HEK293 (cell line): Measurements from ENCODE around the gene DNAJC11.

ENCODE experiments used
- EGR2 ChIP-seq: fragments of 450-650 bp; formaldehyde crosslinking; IDR thresholded peaks from 2 replicates; pipeline ENCODE4 v1.5.1; 2016; ENCODE audit warnings: low read depth, missing biosample characterization, missing genetic modification characterization
- HOXC10 ChIP-seq: sonication (generic); formaldehyde crosslinking; IDR thresholded peaks from 2 replicates; pipeline ENCODE4 v1.8.1; 2023; ENCODE audit warnings: mild to moderate bottlenecking, missing genetic modification reagents
- KLF8 ChIP-seq: fragments of 450-650 bp; formaldehyde crosslinking; IDR thresholded peaks from 2 replicates; pipeline ENCODE4 v1.5.1; 2016; ENCODE audit warnings: missing biosample characterization, missing genetic modification characterization
- SP2 ChIP-seq: fragments of 450-650 bp; formaldehyde crosslinking; IDR thresholded peaks from 2 replicates; pipeline ENCODE4 v1.5.1; 2016; ENCODE audit warnings: missing biosample characterization, missing genetic modification characterization
- TCF7L2 ChIP-seq: IDR thresholded peaks from 2 replicates; pipeline ENCODE4 v1.6.1; 2011; ENCODE audit warnings: low read depth, mild to moderate bottlenecking, inconsistent platforms, low read length, moderate library complexity, borderline replicate concordance
- YY1 ChIP-seq: fragments of 450-650 bp; formaldehyde crosslinking; IDR thresholded peaks from 2 replicates; pipeline ENCODE4 v1.5.1; 2018; ENCODE audit warnings: missing biosample characterization, missing genetic modification characterization
- ZNF112 ChIP-seq: fragments of 450-650 bp; formaldehyde crosslinking; IDR thresholded peaks from 2 replicates; pipeline ENCODE4 v1.5.0; 2017; ENCODE audit warnings: missing biosample characterization, missing genetic modification characterization
- ZNF121 ChIP-seq: fragments of 450-650 bp; formaldehyde crosslinking; IDR thresholded peaks from 2 replicates; pipeline ENCODE4 v1.5.1; 2016; ENCODE audit warnings: missing biosample characterization, missing genetic modification characterization
- ZNF16 ChIP-seq: fragments of 450-650 bp; formaldehyde crosslinking; IDR thresholded peaks from 2 replicates; pipeline ENCODE4 v1.5.1; 2016; ENCODE audit warnings: low read depth, missing biosample characterization, missing genetic modification characterization
- ZNF184 ChIP-seq: fragments of 450-650 bp; IDR thresholded peaks from 2 replicates; pipeline ENCODE4 v1.5.1; 2018; ENCODE audit warnings: missing biosample characterization, mild to moderate bottlenecking, missing genetic modification characterization
- ZNF19 ChIP-seq: fragments of 450-650 bp; formaldehyde crosslinking; IDR thresholded peaks from 2 replicates; pipeline ENCODE4; 2016; ENCODE audit warnings: missing biosample characterization, missing genetic modification characterization, low read depth
- ZNF214 ChIP-seq: fragments of 450-650 bp; formaldehyde crosslinking; IDR thresholded peaks from 2 replicates; pipeline ENCODE4 v1.5.1; 2017; ENCODE audit warnings: missing biosample characterization, mild to moderate bottlenecking, missing genetic modification characterization, borderline replicate concordance
- ZNF274 ChIP-seq, 2 experiments: fragments of 200-500 bp in 1 of 2; fragments of 450-650 bp in 1 of 2; sonication (Bioruptor generic) in 1 of 2; formaldehyde crosslinking in 1 of 2; IDR thresholded peaks; 2 replicates each; pipeline versions ENCODE4 v1.5.1 to v1.6.1; 2014 to 2016; ENCODE audit warnings: borderline replicate concordance in 1 of 2, inconsistent platforms in 1 of 2, low read length in 1 of 2, missing biosample characterization in 1 of 2, missing genetic modification characterization in 1 of 2
- ZNF335 ChIP-seq: fragments of 450-650 bp; formaldehyde crosslinking; conservative IDR thresholded peaks from 2 replicates; pipeline ENCODE4 v1.5.1; 2016; ENCODE audit warnings: missing biosample characterization, missing genetic modification characterization
- ZNF341 ChIP-seq: fragments of 450-650 bp; formaldehyde crosslinking; IDR thresholded peaks from 2 replicates; pipeline ENCODE4; 2016; ENCODE audit warnings: low read depth, missing biosample characterization, missing genetic modification characterization
- ZNF366 ChIP-seq: fragments of 450-650 bp; formaldehyde crosslinking; conservative IDR thresholded peaks from 2 replicates; pipeline ENCODE4 v1.5.1; 2016; ENCODE audit warnings: missing biosample characterization, missing genetic modification characterization
- ZNF404 ChIP-seq: fragments of 450-650 bp; formaldehyde crosslinking; IDR thresholded peaks from 2 replicates; pipeline ENCODE4 v1.5.1; 2017; ENCODE audit warnings: missing biosample characterization, missing genetic modification characterization
- ZNF48 ChIP-seq: fragments of 450-650 bp; formaldehyde crosslinking; IDR thresholded peaks from 2 replicates; pipeline ENCODE4 v1.5.1; 2016; ENCODE audit warnings: missing biosample characterization, missing genetic modification characterization
- ZNF549 ChIP-seq: fragments of 450-650 bp; IDR thresholded peaks from 2 replicates; pipeline ENCODE4 v1.5.1; 2018; ENCODE audit warnings: missing biosample characterization, missing genetic modification characterization, mild to moderate bottlenecking, inconsistent platforms, moderate library complexity
- ZNF580 ChIP-seq: fragments of 450-650 bp; formaldehyde crosslinking; IDR thresholded peaks from 2 replicates; pipeline ENCODE4 v1.5.1; 2016; ENCODE audit warnings: missing biosample characterization, missing genetic modification characterization
- ZNF596 ChIP-seq: fragments of 450-650 bp; IDR thresholded peaks from 2 replicates; pipeline ENCODE4 v1.5.0; 2018; ENCODE audit warnings: missing biosample characterization, mild to moderate bottlenecking, missing genetic modification characterization, moderate library complexity
- ZNF621 ChIP-seq: fragments of 450-650 bp; formaldehyde crosslinking; IDR thresholded peaks from 2 replicates; pipeline ENCODE4 v1.5.1; 2017; ENCODE audit warnings: missing biosample characterization, missing genetic modification characterization
- ZNF624 ChIP-seq: fragments of 450-650 bp; formaldehyde crosslinking; IDR thresholded peaks from 2 replicates; pipeline ENCODE4 v1.5.1; 2017; ENCODE audit warnings: missing biosample characterization, missing genetic modification characterization
- ZNF670 ChIP-seq: fragments of 450-650 bp; formaldehyde crosslinking; IDR thresholded peaks from 2 replicates; pipeline ENCODE4 v1.5.1; 2016; ENCODE audit warnings: missing biosample characterization, missing genetic modification characterization, low read depth
- ZSCAN5A ChIP-seq: fragments of 450-650 bp; formaldehyde crosslinking; IDR thresholded peaks from 2 replicates; pipeline ENCODE4 v1.5.1; 2016; ENCODE audit warnings: missing biosample characterization, missing genetic modification characterization
- ZXDB ChIP-seq: fragments of 450-650 bp; formaldehyde crosslinking; IDR thresholded peaks from 2 replicates; pipeline ENCODE4 v1.5.1; 2016; ENCODE audit warnings: missing biosample characterization, missing genetic modification characterization
- TF ChIP-seq, protein P1 (sequence below): fragments of 450-650 bp; formaldehyde crosslinking; IDR thresholded peaks from 2 replicates; pipeline ENCODE4 v1.5.1; 2016; ENCODE audit warnings: missing biosample characterization, missing genetic modification characterization
- TF ChIP-seq, protein P2 (sequence below): fragments of 450-650 bp; formaldehyde crosslinking; IDR thresholded peaks from 2 replicates; pipeline ENCODE4 v1.5.1; 2016; ENCODE audit warnings: missing biosample characterization, missing genetic modification characterization
- TF ChIP-seq, protein P3 (sequence below): fragments of 450-650 bp; formaldehyde crosslinking; IDR thresholded peaks from 2 replicates; pipeline ENCODE4 v1.5.1; 2016; ENCODE audit warnings: missing biosample characterization, missing genetic modification characterization, low read depth
- TF ChIP-seq, protein P4 (sequence below): fragments of 450-650 bp; formaldehyde crosslinking; IDR thresholded peaks from 2 replicates; pipeline ENCODE4; 2016; ENCODE audit warnings: missing biosample characterization, missing genetic modification characterization

The DNAJC11 gene

DNA sequence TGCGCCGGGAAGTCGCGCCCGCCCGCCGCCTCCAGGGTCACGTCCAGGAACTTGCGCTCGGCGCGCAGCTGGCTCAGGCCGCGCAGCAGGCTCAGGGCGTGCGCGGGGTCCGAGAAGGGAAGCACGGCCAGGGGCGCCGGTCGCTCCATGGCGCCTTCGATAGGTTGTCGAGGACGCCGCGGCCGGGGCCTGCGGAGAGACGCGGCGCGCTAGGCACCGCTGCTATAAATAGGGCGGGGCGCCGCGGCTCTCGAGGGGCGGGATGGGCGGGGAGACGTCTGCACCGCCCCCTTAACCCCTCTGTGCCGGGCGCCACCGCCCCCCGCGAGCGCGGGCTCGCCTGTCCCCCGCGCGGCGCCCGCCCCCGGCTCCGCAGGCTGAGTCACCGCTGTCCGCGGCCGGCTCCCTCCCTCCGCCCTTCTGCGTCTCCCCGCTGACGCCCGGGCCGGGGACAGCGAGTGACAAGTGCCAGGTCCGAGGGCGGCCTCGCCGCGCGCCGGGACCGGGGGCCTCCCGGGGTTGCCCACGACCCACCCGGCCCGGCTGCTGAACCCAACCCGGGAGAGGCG, 98.9 kb downstream of the DNAJC11 start, which contains the start of gene KLHL21 (continued):
- TF ChIP-seq ZNF274 (IDR thresholded peaks at IDR 0.05; ENCODE audit: low read length), result no peak
- no peak for TF ChIP-seq ZNF274 (tag by site-specific recombination; IDR thresholded peaks at IDR 0.05; ENCODE audit: borderline replicate concordance)
- TF ChIP-seq, protein P1, sequence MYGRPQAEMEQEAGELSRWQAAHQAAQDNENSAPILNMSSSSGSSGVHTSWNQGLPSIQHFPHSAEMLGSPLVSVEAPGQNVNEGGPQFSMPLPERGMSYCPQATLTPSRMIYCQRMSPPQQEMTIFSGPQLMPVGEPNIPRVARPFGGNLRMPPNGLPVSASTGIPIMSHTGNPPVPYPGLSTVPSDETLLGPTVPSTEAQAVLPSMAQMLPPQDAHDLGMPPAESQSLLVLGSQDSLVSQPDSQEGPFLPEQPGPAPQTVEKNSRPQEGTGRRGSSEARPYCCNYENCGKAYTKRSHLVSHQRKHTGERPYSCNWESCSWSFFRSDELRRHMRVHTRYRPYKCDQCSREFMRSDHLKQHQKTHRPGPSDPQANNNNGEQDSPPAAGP, result no peak
- TF ChIP-seq, protein P2, sequence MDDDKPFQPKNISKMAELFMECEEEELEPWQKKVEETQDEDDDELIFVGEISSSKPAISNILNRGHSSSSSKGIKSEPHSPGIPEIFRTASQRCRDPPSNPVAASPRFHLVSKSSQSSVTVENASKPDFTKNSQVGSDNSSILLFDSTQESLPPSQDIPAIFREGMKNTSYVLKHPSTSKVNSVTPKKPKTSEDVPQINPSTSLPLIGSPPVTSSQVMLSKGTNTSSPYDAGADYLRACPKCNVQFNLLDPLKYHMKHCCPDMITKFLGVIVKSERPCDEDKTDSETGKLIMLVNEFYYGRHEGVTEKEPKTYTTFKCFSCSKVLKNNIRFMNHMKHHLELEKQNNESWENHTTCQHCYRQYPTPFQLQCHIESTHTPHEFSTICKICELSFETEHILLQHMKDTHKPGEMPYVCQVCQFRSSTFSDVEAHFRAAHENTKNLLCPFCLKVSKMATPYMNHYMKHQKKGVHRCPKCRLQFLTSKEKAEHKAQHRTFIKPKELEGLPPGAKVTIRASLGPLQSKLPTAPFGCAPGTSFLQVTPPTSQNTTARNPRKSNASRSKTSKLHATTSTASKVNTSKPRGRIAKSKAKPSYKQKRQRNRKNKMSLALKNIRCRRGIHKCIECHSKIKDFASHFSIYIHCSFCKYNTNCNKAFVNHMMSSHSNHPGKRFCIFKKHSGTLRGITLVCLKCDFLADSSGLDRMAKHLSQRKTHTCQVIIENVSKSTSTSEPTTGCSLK (tag by site-specific recombination), result no peak
- peak; percentile 60 for TF ChIP-seq SP2
- TF ChIP-seq ZNF19 (tag by site-specific recombination), result no peak
- TF ChIP-seq TCF7L2, result no peak
- no peak for TF ChIP-seq ZNF16 (tag by site-specific recombination)
- TF ChIP-seq ZSCAN5A (tag by site-specific recombination), result 0 out of 2 replicates have a peak, but pooled peaks have one; percentile 3
- no peak for TF ChIP-seq ZNF48 (tag by site-specific recombination)
- TF ChIP-seq HOXC10, result no peak
- no peak for TF ChIP-seq EGR2 (tag by site-specific recombination)
- TF ChIP-seq ZNF184 (tag by site-specific recombination), result 0 out of 2 replicates have a peak, but pooled peaks have one; percentile 40
- TF ChIP-seq ZNF335 (tag by site-specific recombination), result no peak
- no peak for TF ChIP-seq ZNF214 (tag by site-specific recombination)
- TF ChIP-seq YY1 (tag by site-specific recombination), result peak; percentile 77; the same call in 1 of the 2 replicates
- TF ChIP-seq, protein P3, sequence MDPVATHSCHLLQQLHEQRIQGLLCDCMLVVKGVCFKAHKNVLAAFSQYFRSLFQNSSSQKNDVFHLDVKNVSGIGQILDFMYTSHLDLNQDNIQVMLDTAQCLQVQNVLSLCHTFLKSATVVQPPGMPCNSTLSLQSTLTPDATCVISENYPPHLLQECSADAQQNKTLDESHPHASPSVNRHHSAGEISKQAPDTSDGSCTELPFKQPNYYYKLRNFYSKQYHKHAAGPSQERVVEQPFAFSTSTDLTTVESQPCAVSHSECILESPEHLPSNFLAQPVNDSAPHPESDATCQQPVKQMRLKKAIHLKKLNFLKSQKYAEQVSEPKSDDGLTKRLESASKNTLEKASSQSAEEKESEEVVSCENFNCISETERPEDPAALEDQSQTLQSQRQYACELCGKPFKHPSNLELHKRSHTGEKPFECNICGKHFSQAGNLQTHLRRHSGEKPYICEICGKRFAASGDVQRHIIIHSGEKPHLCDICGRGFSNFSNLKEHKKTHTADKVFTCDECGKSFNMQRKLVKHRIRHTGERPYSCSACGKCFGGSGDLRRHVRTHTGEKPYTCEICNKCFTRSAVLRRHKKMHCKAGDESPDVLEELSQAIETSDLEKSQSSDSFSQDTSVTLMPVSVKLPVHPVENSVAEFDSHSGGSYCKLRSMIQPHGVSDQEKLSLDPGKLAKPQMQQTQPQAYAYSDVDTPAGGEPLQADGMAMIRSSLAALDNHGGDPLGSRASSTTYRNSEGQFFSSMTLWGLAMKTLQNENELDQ (tag by site-specific recombination), result no peak
- TF ChIP-seq ZNF621 (tag by site-specific recombination), result no peak
- no peak for TF ChIP-seq ZNF366 (tag by site-specific recombination)
- no peak for TF ChIP-seq ZNF112 (tag by site-specific recombination)
- no peak for TF ChIP-seq ZXDB (tag by site-specific recombination)
- TF ChIP-seq ZNF121 (tag by site-specific recombination), result no peak
- TF ChIP-seq ZNF596, result peak; percentile 19; the same call in 1 of the 2 replicates
- TF ChIP-seq ZNF670 (tag by site-specific recombination), result no peak
- no peak; the same call in 1 of the 2 replicates for TF ChIP-seq ZNF549 (tag by site-specific recombination)
- TF ChIP-seq ZNF580 (tag by site-specific recombination), result peak; percentile 21; the same call in 1 of the 2 replicates
- no peak for TF ChIP-seq ZNF624 (tag by site-specific recombination)
- TF ChIP-seq ZNF404 (tag by site-specific recombination), result no peak
- peak; percentile 65; the same call in 1 of the 2 replicates for TF ChIP-seq KLF8 (tag by site-specific recombination)
- peak; percentile 81 for TF ChIP-seq ZNF341 (tag by site-specific recombination)
- TF ChIP-seq, protein P4, sequence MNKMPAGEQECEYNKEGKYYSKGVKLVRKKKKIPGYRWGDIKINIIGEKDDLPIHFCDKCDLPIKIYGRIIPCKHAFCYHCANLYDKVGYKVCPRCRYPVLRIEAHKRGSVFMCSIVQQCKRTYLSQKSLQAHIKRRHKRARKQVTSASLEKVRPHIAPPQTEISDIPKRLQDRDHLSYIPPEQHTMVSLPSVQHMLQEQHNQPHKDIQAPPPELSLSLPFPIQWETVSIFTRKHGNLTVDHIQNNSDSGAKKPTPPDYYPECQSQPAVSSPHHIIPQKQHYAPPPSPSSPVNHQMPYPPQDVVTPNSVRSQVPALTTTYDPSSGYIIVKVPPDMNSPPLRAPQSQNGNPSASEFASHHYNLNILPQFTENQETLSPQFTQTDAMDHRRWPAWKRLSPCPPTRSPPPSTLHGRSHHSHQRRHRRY (tag by site-specific recombination), result no peak
